Measurements from ENCODE around the gene RBM23.

- TF ChIP-seq CTCF (IDR thresholded peaks at IDR 0.05) (no peak), POLR2A (IDR thresholded peaks at IDR 0.05) (no peak), EP300 (IDR thresholded peaks at IDR 0.05) (no peak)
These were observed 36.3 kb downstream of the RBM23 start for GRCh38 chr14:22882529-22883172.
